ENCODE data around the gene SPATC1L.

SPATC1L gene

DNA sequence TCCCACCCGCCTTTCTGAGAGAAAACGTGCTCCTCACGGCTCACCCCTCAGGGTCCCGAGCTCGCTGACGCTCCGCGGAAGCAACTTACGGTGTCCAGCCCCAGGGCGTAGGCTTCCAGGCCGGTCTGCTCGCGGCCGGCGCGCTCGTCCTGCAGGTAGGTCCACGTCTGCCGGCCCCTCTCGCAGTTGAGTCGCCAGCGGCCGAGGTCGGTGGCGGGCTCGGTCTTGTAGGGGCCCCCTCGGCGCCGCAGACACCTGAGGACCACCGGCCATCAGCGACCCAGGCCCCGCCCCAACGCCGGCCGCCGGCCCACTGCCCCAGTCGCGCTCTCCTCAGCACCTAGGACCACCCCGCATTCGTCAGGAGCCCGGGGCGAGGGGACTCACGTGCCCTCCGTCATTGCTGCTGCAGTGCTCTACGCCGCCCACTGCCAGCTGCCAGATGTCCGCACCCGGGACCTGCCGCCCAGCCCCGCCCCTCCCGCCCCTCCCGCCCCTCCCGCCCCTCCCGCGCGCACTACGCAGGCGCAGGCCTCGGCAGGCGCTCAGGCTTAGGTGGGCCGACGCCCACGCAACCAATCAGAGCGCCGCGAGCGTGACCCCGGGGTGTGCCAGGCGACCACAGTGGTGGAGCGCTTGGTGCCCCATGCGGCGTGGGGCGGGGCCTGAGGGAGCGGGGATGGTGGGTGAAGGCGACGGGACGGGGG lies 44.2 kb upstream of the SPATC1L start, which contains the start of gene LSS:
Gene LSS, minus strand, starts transcription at position 430 of the 707 bp plus-strand sequence. Its CDS starts 29 bp downstream, at position 401.
- H3K79me2 ChIP-seq (ENCODE audit: insufficient read depth, low read length) = peaks cover 18% of the 10 kb centered on the region; the same call in 1 of the 2 replicates
- H3K9me2 ChIP-seq (ENCODE audit: low read depth, low read length) = no peaks in the 10 kb centered on the region
- H4K20me1 ChIP-seq (ENCODE audit: insufficient read depth, low read length) = no peaks in the 10 kb centered on the region
- H3K4me3 ChIP-seq (ENCODE audit: low read depth, low read length, poor library complexity, severe bottlenecking) = peak within 1 kb of the TSS; percentile 99
- H2AFZ ChIP-seq (ENCODE audit: low read length) = no peak within 1 kb of the TSS
- TF ChIP-seq, protein P1, sequence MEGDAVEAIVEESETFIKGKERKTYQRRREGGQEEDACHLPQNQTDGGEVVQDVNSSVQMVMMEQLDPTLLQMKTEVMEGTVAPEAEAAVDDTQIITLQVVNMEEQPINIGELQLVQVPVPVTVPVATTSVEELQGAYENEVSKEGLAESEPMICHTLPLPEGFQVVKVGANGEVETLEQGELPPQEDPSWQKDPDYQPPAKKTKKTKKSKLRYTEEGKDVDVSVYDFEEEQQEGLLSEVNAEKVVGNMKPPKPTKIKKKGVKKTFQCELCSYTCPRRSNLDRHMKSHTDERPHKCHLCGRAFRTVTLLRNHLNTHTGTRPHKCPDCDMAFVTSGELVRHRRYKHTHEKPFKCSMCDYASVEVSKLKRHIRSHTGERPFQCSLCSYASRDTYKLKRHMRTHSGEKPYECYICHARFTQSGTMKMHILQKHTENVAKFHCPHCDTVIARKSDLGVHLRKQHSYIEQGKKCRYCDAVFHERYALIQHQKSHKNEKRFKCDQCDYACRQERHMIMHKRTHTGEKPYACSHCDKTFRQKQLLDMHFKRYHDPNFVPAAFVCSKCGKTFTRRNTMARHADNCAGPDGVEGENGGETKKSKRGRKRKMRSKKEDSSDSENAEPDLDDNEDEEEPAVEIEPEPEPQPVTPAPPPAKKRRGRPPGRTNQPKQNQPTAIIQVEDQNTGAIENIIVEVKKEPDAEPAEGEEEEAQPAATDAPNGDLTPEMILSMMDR (IDR thresholded peaks at IDR 0.05; ENCODE audit: low read length) = no peak
- TF ChIP-seq EZH2 (IDR thresholded peaks at IDR 0.05; ENCODE audit: borderline replicate concordance, low read length) = no peak
- H3K4me2 ChIP-seq (ENCODE audit: low read length) = peak within 1 kb of the TSS; percentile 89
- H3K9me3 ChIP-seq (ENCODE audit: low read length) = no peaks in the 10 kb centered on the region
- H3K4me1 ChIP-seq (ENCODE audit: insufficient read depth, low read length, severe bottlenecking) = peaks cover 49% of the 10 kb centered on the region
- H3K9ac ChIP-seq (ENCODE audit: low read length) = peak within 1 kb of the TSS; percentile 94
- H3F3A ChIP-seq (ENCODE audit: insufficient read depth, low read length) = no peaks in the 10 kb centered on the region
- peaks cover 44% of the 10 kb centered on the region for H3K36me3 ChIP-seq (ENCODE audit: insufficient read depth, low read length)
- no peaks in the 10 kb centered on the region for H3K27me3 ChIP-seq (ENCODE audit: insufficient read depth, low read length)
- peak within 1 kb of the TSS; percentile 68 for H3K27ac ChIP-seq (ENCODE audit: low read depth, low read length, poor library complexity, severe bottlenecking)

DNA sequence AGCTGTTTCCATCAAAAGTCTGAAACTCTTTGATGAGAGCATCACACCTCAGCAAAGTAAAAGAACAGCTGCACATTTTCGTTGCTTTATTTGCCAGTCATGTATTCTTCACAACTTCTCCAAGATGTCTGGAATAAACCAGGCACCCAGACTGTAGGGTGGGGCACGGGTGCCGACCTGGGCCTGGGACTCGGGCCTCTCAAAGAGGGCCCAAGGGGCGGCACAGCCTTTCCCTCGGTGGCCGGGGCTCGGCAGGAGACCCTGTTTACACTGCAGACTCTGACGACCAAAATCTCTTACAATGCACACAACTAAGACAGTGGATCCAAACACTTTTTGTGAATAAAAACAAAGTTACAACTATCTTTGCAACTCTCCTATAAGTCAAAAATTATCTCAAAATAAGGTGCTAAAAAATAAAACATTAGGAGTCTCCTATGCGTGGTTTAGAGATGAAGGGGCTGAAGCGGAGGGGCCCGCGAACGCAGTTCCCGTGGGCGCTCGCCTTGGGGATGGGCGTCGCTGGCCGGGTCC lies 43.6 kb upstream of the SPATC1L start:
- no peaks in the 10 kb centered on the region for H3K9me2 ChIP-seq (ENCODE audit: low read depth, low read length)
- H3F3A ChIP-seq (ENCODE audit: insufficient read depth, low read length) = no peaks in the 10 kb centered on the region
- H2AFZ ChIP-seq (ENCODE audit: low read length) = no peak overlapping the region
- no peaks in the 10 kb centered on the region for H3K9me3 ChIP-seq (ENCODE audit: low read length)
- no peaks in the 10 kb centered on the region for H4K20me1 ChIP-seq (ENCODE audit: insufficient read depth, low read length)
- H3K9ac ChIP-seq (ENCODE audit: low read length) = peak overlapping the region; percentile 94
- TF ChIP-seq EZH2 (IDR thresholded peaks at IDR 0.05; ENCODE audit: borderline replicate concordance, low read length) = no peak
- TF ChIP-seq, protein P1 (IDR thresholded peaks at IDR 0.05; ENCODE audit: low read length) = no peak
- H3K27ac ChIP-seq (ENCODE audit: low read depth, low read length, poor library complexity, severe bottlenecking) = peak overlapping the region; percentile 68
- peak overlapping the region; percentile 87 for H3K4me2 ChIP-seq (ENCODE audit: low read length)
- peak overlapping the region; percentile 99 for H3K4me3 ChIP-seq (ENCODE audit: low read depth, low read length, poor library complexity, severe bottlenecking)
- no peaks in the 10 kb centered on the region for H3K27me3 ChIP-seq (ENCODE audit: insufficient read depth, low read length)
- H3K36me3 ChIP-seq (ENCODE audit: insufficient read depth, low read length) = peaks cover 42% of the 10 kb centered on the region
- peaks cover 49% of the 10 kb centered on the region for H3K4me1 ChIP-seq (ENCODE audit: insufficient read depth, low read length, severe bottlenecking)
- peaks cover 18% of the 10 kb centered on the region; the same call in 1 of the 2 replicates for H3K79me2 ChIP-seq (ENCODE audit: insufficient read depth, low read length)

DNA sequence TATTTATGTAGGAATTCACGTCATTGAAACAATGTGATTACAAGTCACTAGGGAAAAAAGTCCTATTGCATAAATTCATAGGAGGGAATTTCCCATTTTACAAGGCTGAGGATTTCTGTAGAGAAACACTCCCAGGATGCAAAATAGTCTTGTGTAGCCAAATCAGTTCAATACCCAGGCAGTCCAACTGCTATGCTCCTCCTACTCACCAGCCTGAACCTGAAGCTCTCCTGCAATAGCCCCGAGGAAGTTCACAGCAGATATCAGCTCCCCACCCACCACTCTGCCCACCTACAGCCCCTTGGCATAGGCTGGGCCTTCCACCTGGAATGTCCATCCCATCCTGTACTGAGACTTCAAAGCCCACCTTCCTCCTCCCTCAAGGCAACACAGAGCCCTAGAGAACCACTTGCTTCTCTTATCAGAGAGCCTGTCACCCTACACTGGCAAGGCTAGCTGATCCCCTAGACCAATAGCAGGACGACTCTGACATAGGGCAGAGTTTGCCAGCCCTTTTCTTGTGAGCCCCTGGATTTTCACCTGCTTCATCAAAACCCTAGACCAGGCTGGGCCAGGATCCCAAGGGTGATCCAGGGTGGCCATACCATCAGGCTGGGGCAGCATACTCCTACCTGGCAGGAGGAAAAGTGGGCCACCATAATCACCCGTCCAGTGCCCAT lies 42.8 kb upstream of the SPATC1L start:
- Histone ChIP-seq H3K27ac (ENCODE audit: low read depth, low read length, poor library complexity, severe bottlenecking) (peak overlapping the region; percentile 68), H3K4me2 (ENCODE audit: low read length) (peak overlapping the region; percentile 87), H3K79me2 (ENCODE audit: insufficient read depth, low read length) (peaks cover 18% of the 10 kb centered on the region; the same call in 1 of the 2 replicates), H2AFZ (ENCODE audit: low read length) (no peak overlapping the region), H3K9me3 (ENCODE audit: low read length) (no peaks in the 10 kb centered on the region), H3K27me3 (ENCODE audit: insufficient read depth, low read length) (no peaks in the 10 kb centered on the region), H4K20me1 (ENCODE audit: insufficient read depth, low read length) (no peaks in the 10 kb centered on the region), H3F3A (ENCODE audit: insufficient read depth, low read length) (no peaks in the 10 kb centered on the region), H3K9me2 (ENCODE audit: low read depth, low read length) (no peaks in the 10 kb centered on the region), H3K9ac (ENCODE audit: low read length) (peak overlapping the region; percentile 94), H3K36me3 (ENCODE audit: insufficient read depth, low read length) (peaks cover 42% of the 10 kb centered on the region), H3K4me3 (ENCODE audit: low read depth, low read length, poor library complexity, severe bottlenecking) (peak overlapping the region; percentile 99), H3K4me1 (ENCODE audit: insufficient read depth, low read length, severe bottlenecking) (peaks cover 49% of the 10 kb centered on the region)
- TF ChIP-seq, protein P1 (IDR thresholded peaks at IDR 0.05; ENCODE audit: low read length) = no peak
- no peak for TF ChIP-seq EZH2 (IDR thresholded peaks at IDR 0.05; ENCODE audit: borderline replicate concordance, low read length)

Data from OCI-LY1 (cell line).